NT2/D1 (cell line): ENCODE data around the gene LURAP1L.

ENCODE experiments used
- SUZ12 ChIP-seq: IDR thresholded peaks from 2 replicates; pipeline ENCODE4 v1.6.1; 2011; ENCODE audit not compliant: insufficient read length, insufficient read depth; ENCODE audit errors: extremely low read depth
- YY1 ChIP-seq: IDR thresholded peaks from 2 replicates; pipeline ENCODE4 v1.6.1; 2011; ENCODE audit not compliant: insufficient read length, insufficient read depth
- ZNF274 ChIP-seq: IDR thresholded peaks from 2 replicates; pipeline ENCODE4 v1.6.1; 2011; ENCODE audit warnings: mild to moderate bottlenecking, low read depth, low read length

- TF ChIP-seq ZNF274 (no peak), SUZ12 (no peak), YY1 (no peak)
These were observed 41.8 kb upstream of the LURAP1L start for GRCh38 chr9:12732971-12733370.
